H9 (cell line): Measurements from ENCODE around the gene HYAL4. TPM values are rescaled to one million over a fixed set of nuclear protein-coding genes. Genes with fewer than 3 reads are reported as not detected.
A peak's percentile ranks its signal among the peaks of the same experiment; 100 is the strongest.

Experiments used
- DNase-seq: peaks from one replicate; pipeline ENCODE4 v3.0.0-alpha.2; 2017
- H2AFZ ChIP-seq: one replicate; pipeline ENCODE4 v1.6.1; 2013; ENCODE audit warnings: mild to moderate bottlenecking, low read length, control low read depth, moderate library complexity
- H2AK5ac ChIP-seq: 2 replicates; pipeline ENCODE4 v1.6.1; 2013; ENCODE audit warnings: low read length, control low read depth, mixed read lengths; ENCODE audit not compliant: insufficient read length
- H2BK120ac ChIP-seq: one replicate; pipeline ENCODE4 v1.6.1; 2013; ENCODE audit warnings: low read depth, mild to moderate bottlenecking, low read length, control low read depth, inconsistent platforms; ENCODE audit not compliant: poor library complexity, severe bottlenecking
- H2BK12ac ChIP-seq: 2 replicates; pipeline ENCODE4 v1.6.1; 2013; ENCODE audit warnings: low read length, control low read depth, mixed read lengths, low read depth; ENCODE audit not compliant: insufficient read length
- H2BK15ac ChIP-seq: 2 replicates; pipeline ENCODE4 v1.6.1; 2013; ENCODE audit warnings: low read depth, low read length, control low read depth
- H2BK20ac ChIP-seq: one replicate; pipeline ENCODE4 v1.6.1; 2013; ENCODE audit warnings: low read depth, mild to moderate bottlenecking, low read length, control low read depth, inconsistent platforms; ENCODE audit not compliant: poor library complexity, severe bottlenecking
- H2BK5ac ChIP-seq: 2 replicates; pipeline ENCODE4 v1.6.1; 2013; ENCODE audit warnings: low read length, control low read depth, mixed read lengths; ENCODE audit not compliant: insufficient read length
- H3K14ac ChIP-seq: 2 replicates; pipeline ENCODE4 v1.6.1; 2013; ENCODE audit warnings: low read length, control low read depth; ENCODE audit not compliant: insufficient read depth
- H3K18ac ChIP-seq: 2 replicates; pipeline ENCODE4 v1.6.1; 2013; ENCODE audit warnings: low read depth, mild to moderate bottlenecking, mixed read lengths, low read length, control low read depth; ENCODE audit not compliant: insufficient read length
- H3K23ac ChIP-seq: 2 replicates; pipeline ENCODE4 v1.6.1; 2013; ENCODE audit warnings: low read length, control low read depth, mixed read lengths, low read depth; ENCODE audit not compliant: insufficient read length
- H3K23me2 ChIP-seq: 2 replicates; pipeline ENCODE4 v1.6.1; 2013; ENCODE audit warnings: low read depth, mild to moderate bottlenecking, mixed read lengths, low read length, control low read depth; ENCODE audit not compliant: insufficient read length, poor library complexity, severe bottlenecking
- H3K27ac ChIP-seq: 2 replicates; pipeline ENCODE4 v1.5.1; 2013; ENCODE audit warnings: low read length, control low read depth, mixed read lengths, low read depth; ENCODE audit not compliant: insufficient read length
- H3K27me3 ChIP-seq: 2 replicates; pipeline ENCODE4 v1.6.1; 2013; ENCODE audit warnings: low read length, control low read depth, inconsistent platforms; ENCODE audit not compliant: insufficient read depth
- H3K4ac ChIP-seq: 2 replicates; pipeline ENCODE4 v1.6.1; 2013; ENCODE audit warnings: low read depth, mild to moderate bottlenecking, control low read depth, inconsistent platforms, low read length, moderate library complexity
- H3K4me1 ChIP-seq: 2 replicates; pipeline ENCODE4 v1.6.1; 2013; ENCODE audit warnings: low read length, control low read depth, inconsistent platforms; ENCODE audit not compliant: insufficient read depth
- H3K4me2 ChIP-seq: 2 replicates; pipeline ENCODE4 v1.6.1; 2013; ENCODE audit warnings: low read length, control low read depth, mixed read lengths; ENCODE audit not compliant: insufficient read length, insufficient read depth
- H3K56ac ChIP-seq: 2 replicates; pipeline ENCODE4 v1.6.1; 2013; ENCODE audit warnings: low read depth, mild to moderate bottlenecking, mixed read lengths, low read length, control low read depth; ENCODE audit not compliant: insufficient read length
- H3K79me1 ChIP-seq: 2 replicates; pipeline ENCODE4 v1.6.1; 2013; ENCODE audit warnings: low read depth, mild to moderate bottlenecking, moderate library complexity, low read length, control low read depth, inconsistent platforms; ENCODE audit not compliant: insufficient read depth, poor library complexity, severe bottlenecking
- H3K79me2 ChIP-seq: 2 replicates; pipeline ENCODE4 v1.6.1; 2013; ENCODE audit warnings: low read length, control low read depth, inconsistent platforms; ENCODE audit not compliant: insufficient read depth
- H3K9ac ChIP-seq: 2 replicates; pipeline ENCODE4 v1.6.1; 2013; ENCODE audit warnings: low read length, control low read depth, mixed read lengths; ENCODE audit not compliant: insufficient read length; ENCODE audit errors: extremely low read depth
- H3K9me3 ChIP-seq: one replicate; pipeline ENCODE4 v1.6.1; 2013; ENCODE audit warnings: low read depth, low read length, inconsistent platforms; ENCODE audit not compliant: control insufficient read depth
- H3T11ph ChIP-seq: one replicate; pipeline ENCODE4 v1.6.1; 2013; ENCODE audit warnings: mild to moderate bottlenecking, low read length, control low read depth, inconsistent platforms
- H4K20me1 ChIP-seq: one replicate; pipeline ENCODE4 v1.6.1; 2013; ENCODE audit not compliant: control insufficient read depth, insufficient read length, insufficient read depth
- H4K5ac ChIP-seq: 2 replicates; pipeline ENCODE4 v1.6.1; 2013; ENCODE audit warnings: low read depth, mild to moderate bottlenecking, mixed read lengths, low read length, control low read depth; ENCODE audit not compliant: insufficient read length
- H4K8ac ChIP-seq: replicated peaks from 2 replicates; pipeline ENCODE4 v1.6.1; 2013; ENCODE audit warnings: low read length, control low read depth, mixed read lengths, low read depth; ENCODE audit not compliant: insufficient read length
- H4K91ac ChIP-seq: 2 replicates; pipeline ENCODE4 v1.6.1; 2013; ENCODE audit warnings: low read depth, mild to moderate bottlenecking, moderate library complexity, mixed read lengths, low read length, control low read depth; ENCODE audit not compliant: insufficient read length
- H3K27ac Mint-ChIP-seq, 3 experiments: 2 replicates in 2 of 3; 3 replicates in 1 of 3; pipeline ENCODE4 v1.8.0; 2020 to 2021; ENCODE audit warnings: mixed read lengths in 3 of 3, mild to moderate bottlenecking in 1 of 3, moderate library complexity in 1 of 3
- H3K27me3 Mint-ChIP-seq: 2 replicates; pipeline ENCODE4 v1.8.0; 2021; ENCODE audit warnings: low read depth, mild to moderate bottlenecking, moderate library complexity, mixed read lengths
- H3K36me3 Mint-ChIP-seq, 3 experiments: 2 replicates in 2 of 3; 3 replicates in 1 of 3; pipeline ENCODE4 v1.8.0; 2020 to 2021; ENCODE audit warnings: low read depth in 3 of 3, mixed read lengths in 3 of 3; ENCODE audit not compliant: insufficient read depth in 1 of 3
- H3K4me1 Mint-ChIP-seq, 2 experiments: 2 replicates each; pipeline ENCODE4 v1.8.0; 2020; ENCODE audit warnings: mixed read lengths in 2 of 2
- H3K4me3 Mint-ChIP-seq, 2 experiments: 2 replicates in 1 of 2; 3 replicates in 1 of 2; pipeline ENCODE4 v1.8.0; 2020 to 2021; ENCODE audit warnings: mild to moderate bottlenecking in 2 of 2, mixed read lengths in 2 of 2, moderate library complexity in 1 of 2
- H3K9me3 Mint-ChIP-seq, 2 experiments: 2 replicates in 1 of 2; 3 replicates in 1 of 2; pipeline ENCODE4 v1.8.0; 2020; ENCODE audit warnings: mild to moderate bottlenecking in 2 of 2, mixed read lengths in 2 of 2, moderate library complexity in 1 of 2
- CTCF ChIP-seq: fragments of 200-600 bp; sonication (generic); conservative IDR thresholded peaks from 3 replicates; pipeline ENCODE4 v1.8.0; 2021; ENCODE audit warnings: antibody characterized with exemption, mild to moderate bottlenecking
- WGBS: extraction: QIAGEN DNeasy Blood & Tissue Kit; methylation state at CpG from one replicate; pipeline ENCODE4 v1.1.7; 2013; ENCODE audit warnings: missing lambda C conversion rate, low lambda C conversion rate, mixed read lengths; ENCODE audit not compliant: insufficient read length; ENCODE audit errors: extremely low coverage; 5-methylcytosine and 5-hydroxymethylcytosine counted together
- total RNA-seq: library from RNA; stranded (reverse); gene quantifications from 2 replicates; pipeline ENCODE4 v1.2.1, GENCODE V29; 2021

HYAL4 gene
- total RNA-seq, 1 experiment from 2014 or later, result not detected

- Histone ChIP-seq H2BK12ac (no peak overlapping the region), H2AFZ (no peak overlapping the region), H2BK120ac (no peak overlapping the region), H2BK5ac (no peak overlapping the region), H3K79me2 (no peaks in the 10 kb centered on the region), H3K23me2 (no peaks in the 10 kb centered on the region), H3K23ac (no peak overlapping the region), H3K27me3 (no peaks in the 10 kb centered on the region), H3K4me1 (no peaks in the 10 kb centered on the region), H3K4me2 (no peak overlapping the region), H3K27ac (no peak overlapping the region), H4K20me1 (no peaks in the 10 kb centered on the region), H3K56ac (no peak overlapping the region), H3K18ac (no peak overlapping the region), H4K5ac (no peak overlapping the region), H2AK5ac (no peak overlapping the region), H4K91ac (no peak overlapping the region), H2BK15ac (no peak overlapping the region), H4K8ac (no peak overlapping the region), H3K4ac (no peak overlapping the region), H3K9ac (no peak overlapping the region), H3K79me1 (no peaks in the 10 kb centered on the region), H3K14ac (no peak overlapping the region), H3K9me3 (no peaks in the 10 kb centered on the region), H2BK20ac (no peak overlapping the region), H3T11ph (no peak overlapping the region)
- Mint-ChIP-seq H3K4me1 (peaks cover 7 to 10% of the 10 kb centered on the region in 2 experiments), H3K27me3 (no peaks in the 10 kb centered on the region), H3K36me3 (peaks cover 0 to 8% (median 3%) of the 10 kb centered on the region in 3 experiments; a peak in 3 of 7 replicates), H3K4me3 (no peak overlapping the region), H3K9me3 (peaks cover 0 to 2% of the 10 kb centered on the region in 2 experiments; a peak in 2 of 5 replicates), H3K27ac (peak overlapping the region in 2 of 3 experiments; percentile 5 to 68; a peak in 2 of 7 replicates)
- no peak for TF ChIP-seq CTCF
- no peak for DNase-seq
- no CpG with 5 or more reads among the region's 12 CpGs for WGBS
Measured at GRCh38 chr7:123917878-123918277, 72.9 kb downstream of the HYAL4 start.
